H1 (cell line): ENCODE data around the gene PLSCR3. TPM values are rescaled to one million over a fixed set of nuclear protein-coding genes. Genes with fewer than 3 reads are reported as not detected.

Experiments used
- CTCF ChIA-PET: fragments of 300-600 bp; sonication (Branson Sonifier 250); formaldehyde crosslinking; loops from one replicate; lab custom pipeline; 2021; ENCODE audit not compliant: partially characterized antibody; lab: Charles Lee
- POLR2A ChIA-PET: fragments of 300-600 bp; sonication (Branson Sonifier 250); formaldehyde crosslinking; loops from one replicate; lab custom pipeline; 2021; ENCODE audit warnings: inconsistent platforms; ENCODE audit not compliant: partially characterized antibody; lab: Charles Lee
- DNase-seq, 2 experiments: peaks; one replicate each; pipeline versions ENCODE4 v3.0.0 to v3.0.0-alpha.2; 2010 to 2022; ENCODE audit warnings: low spot score in 2 of 2, low read depth in 1 of 2, mixed read lengths in 1 of 2
- FAIRE-seq: peaks from 2 replicates; lab custom pipeline; 2011; peaks lifted over from hg19 to GRCh38; lab: Jason Lieb, UNC
- H2AFZ ChIP-seq: 2 replicates; pipeline ENCODE4 v1.8.1; 2012; ENCODE audit warnings: low read length, inconsistent platforms
- H2AK5ac ChIP-seq: 2 replicates; pipeline ENCODE4 v1.6.1; 2013; ENCODE audit warnings: low read depth, low read length
- H2BK120ac ChIP-seq: replicated peaks from 2 replicates; pipeline ENCODE3; 2013; ENCODE audit warnings: low read depth, low read length, inconsistent platforms
- H2BK12ac ChIP-seq: 2 replicates; pipeline ENCODE4 v1.6.1; 2013; ENCODE audit warnings: low read depth, low read length
- H2BK15ac ChIP-seq: 2 replicates; pipeline ENCODE4 v1.6.1; 2013; ENCODE audit warnings: low read length
- H2BK20ac ChIP-seq: 2 replicates; pipeline ENCODE4 v1.6.1; 2013; ENCODE audit warnings: low read length
- H2BK5ac ChIP-seq: 2 replicates; pipeline ENCODE4 v1.6.1; 2013; ENCODE audit warnings: low read depth, low read length
- H3K14ac ChIP-seq: 2 replicates; pipeline ENCODE4 v1.6.1; 2013; ENCODE audit warnings: inconsistent platforms; ENCODE audit not compliant: insufficient read length
- H3K18ac ChIP-seq: 2 replicates; pipeline ENCODE4 v1.6.1; 2013; ENCODE audit warnings: low read length; ENCODE audit errors: extremely low read depth
- H3K23ac ChIP-seq: 2 replicates; pipeline ENCODE4 v1.6.1; 2013; ENCODE audit warnings: inconsistent platforms; ENCODE audit not compliant: insufficient read length
- H3K23me2 ChIP-seq: 2 replicates; pipeline ENCODE4 v1.6.1; 2013; ENCODE audit warnings: low read depth, low read length
- H3K27ac ChIP-seq: 2 replicates; pipeline ENCODE4 v1.6.1; 2011; ENCODE audit warnings: low read depth, low read length, inconsistent platforms
- H3K27me3 ChIP-seq, 4 experiments: replicated peaks in 1 of 4; 1 replicate in 1 of 4; 2 replicates in 3 of 4; pipeline versions ENCODE4 v1.6.1 to v1.8.1; 2011 to 2013; ENCODE audit warnings: low read length in 3 of 4, mild to moderate bottlenecking in 3 of 4, inconsistent platforms in 2 of 4, mixed read lengths in 2 of 4, moderate library complexity in 1 of 4; ENCODE audit not compliant: control insufficient read depth in 3 of 4, insufficient read depth in 3 of 4; ENCODE audit errors: extremely low read depth in 1 of 4
- H3K36me3 ChIP-seq, 4 experiments: 2 replicates each; pipeline versions ENCODE4 v1.6.1 to v1.8.1; 2011 to 2013; ENCODE audit warnings: mild to moderate bottlenecking in 4 of 4, low read length in 3 of 4, moderate library complexity in 2 of 4, control low read depth in 1 of 4, inconsistent platforms in 1 of 4; ENCODE audit not compliant: insufficient read depth in 4 of 4, control insufficient read depth in 2 of 4
- H3K4ac ChIP-seq: replicated peaks from 2 replicates; pipeline ENCODE3; 2013; ENCODE audit warnings: low read length, low read depth, mixed read lengths, inconsistent platforms; ENCODE audit not compliant: insufficient read length
- H3K4me1 ChIP-seq, 4 experiments: replicated peaks in 1 of 4; 1 replicate in 1 of 4; 2 replicates in 3 of 4; pipeline versions ENCODE4 v1.6.1 to v1.8.1; 2011 to 2013; ENCODE audit warnings: low read length in 3 of 4, inconsistent platforms in 2 of 4, mixed read lengths in 1 of 4; ENCODE audit not compliant: insufficient read depth in 4 of 4, control insufficient read depth in 3 of 4
- H3K4me2 ChIP-seq, 2 experiments: 2 replicates each; pipeline versions ENCODE4 v1.6.1 to v1.8.1; 2011 to 2013; ENCODE audit warnings: low read depth in 2 of 2, low read length in 2 of 2, control low read depth in 1 of 2, inconsistent platforms in 1 of 2, mild to moderate bottlenecking in 1 of 2; ENCODE audit not compliant: insufficient read depth in 1 of 2
- H3K4me3 ChIP-seq, 4 experiments: fragments of 200-600, 300-600 bp in 1 of 4; sonication (generic), shearing (Covaris generic), sonication (Bioruptor Twin) in 1 of 4; 2 replicates each; pipeline versions ENCODE4 v1.5.1 to v1.8.1; 2011 to 2016; ENCODE audit warnings: low read length in 4 of 4, low read depth in 3 of 4, control low read depth in 2 of 4, inconsistent platforms in 2 of 4, mild to moderate bottlenecking in 2 of 4, mixed read lengths in 1 of 4, moderate library complexity in 1 of 4; ENCODE audit not compliant: insufficient read depth in 2 of 4; ENCODE audit errors: extremely low read depth in 1 of 4
- H3K56ac ChIP-seq: replicated peaks from 2 replicates; pipeline ENCODE3; 2013; ENCODE audit warnings: low read depth, mild to moderate bottlenecking, mixed read lengths, low read length, inconsistent platforms; ENCODE audit not compliant: insufficient read length
- H3K79me1 ChIP-seq: 2 replicates; pipeline ENCODE4 v1.6.1; 2013; ENCODE audit warnings: low read depth, low read length, control low read depth
- H3K79me2 ChIP-seq, 2 experiments: 2 replicates each; pipeline versions ENCODE4 v1.6.1 to v1.8.1; 2012 to 2013; ENCODE audit warnings: low read length in 2 of 2, mild to moderate bottlenecking in 2 of 2, inconsistent platforms in 1 of 2; ENCODE audit not compliant: insufficient read depth in 2 of 2, control insufficient read depth in 1 of 2
- H3K9ac ChIP-seq, 4 experiments: replicated peaks in 1 of 4; 1 replicate in 1 of 4; 2 replicates in 3 of 4; pipeline versions ENCODE4 v1.6.1 to v1.8.1; 2011 to 2013; ENCODE audit warnings: low read depth in 3 of 4, low read length in 3 of 4, control low read depth in 2 of 4, mild to moderate bottlenecking in 2 of 4, moderate library complexity in 2 of 4, inconsistent platforms in 1 of 4; ENCODE audit errors: extremely low read depth in 1 of 4
- H3K9me3 ChIP-seq, 2 experiments: 2 replicates each; pipeline versions ENCODE4 v1.6.1 to v1.8.1; 2012 to 2013; ENCODE audit warnings: mild to moderate bottlenecking in 2 of 2, moderate library complexity in 2 of 2, control low read depth in 1 of 2, inconsistent platforms in 1 of 2, low read depth in 1 of 2, low read length in 1 of 2, mixed read lengths in 1 of 2; ENCODE audit not compliant: insufficient read depth in 2 of 2
- H4K20me1 ChIP-seq, 2 experiments: replicated peaks in 1 of 2; 2 replicates each; pipeline versions ENCODE3 to v1.8.1; 2011 to 2013; ENCODE audit warnings: inconsistent platforms in 2 of 2, low read length in 2 of 2, mild to moderate bottlenecking in 1 of 2; ENCODE audit not compliant: insufficient read depth in 2 of 2, control insufficient read depth in 1 of 2
- H4K5ac ChIP-seq: 2 replicates; pipeline ENCODE4 v1.6.1; 2013; ENCODE audit warnings: low read length, low read depth, mixed read lengths, inconsistent platforms; ENCODE audit not compliant: insufficient read length
- H4K8ac ChIP-seq: 2 replicates; pipeline ENCODE4 v1.8.0; 2013; ENCODE audit warnings: mild to moderate bottlenecking, moderate library complexity, low read length, inconsistent platforms; ENCODE audit not compliant: insufficient read depth; ENCODE audit errors: extremely low read depth
- H4K91ac ChIP-seq: replicated peaks from 2 replicates; pipeline ENCODE3; 2013; ENCODE audit warnings: low read length, mixed read lengths, inconsistent platforms; ENCODE audit not compliant: insufficient read length
- GABPA ChIP-seq: IDR thresholded peaks from 2 replicates; pipeline ENCODE4 v1.6.1; 2011; ENCODE audit warnings: mild to moderate bottlenecking, low read length, moderate library complexity, borderline replicate concordance; ENCODE audit not compliant: insufficient read depth
- MAFK ChIP-seq: IDR thresholded peaks from 2 replicates; pipeline ENCODE4 v1.6.1; 2012; ENCODE audit warnings: low read depth, mild to moderate bottlenecking, improper control_type of control experiment, low read length
- NANOG ChIP-seq: IDR thresholded peaks from 2 replicates; pipeline ENCODE4 v1.6.1; 2011; ENCODE audit warnings: low read length, low read depth, mild to moderate bottlenecking, inconsistent platforms; ENCODE audit not compliant: insufficient read depth, poor library complexity, severe bottlenecking
- SIN3A ChIP-seq, 2 experiments: IDR thresholded peaks in 1 of 2; conservative IDR thresholded peaks in 1 of 2; 2 replicates each; pipeline ENCODE4 v1.6.1; 2011 to 2012; ENCODE audit warnings: low read length in 2 of 2, improper control_type of control experiment in 1 of 2, low read depth in 1 of 2, mild to moderate bottlenecking in 1 of 2
- SIX5 ChIP-seq: IDR thresholded peaks from 2 replicates; pipeline ENCODE4 v1.6.1; 2011; ENCODE audit warnings: mild to moderate bottlenecking, low read depth, low read length
- TEAD4 ChIP-seq: IDR thresholded peaks from 2 replicates; pipeline ENCODE4 v1.6.1; 2012; ENCODE audit warnings: low read depth, low read length, inconsistent platforms, mixed read lengths
- ZNF274 ChIP-seq: IDR thresholded peaks from 2 replicates; pipeline ENCODE4 v1.7.0; 2012; ENCODE audit warnings: low read length, borderline replicate concordance; ENCODE audit errors: extremely low read depth
- WGBS, 2 experiments: shearing (Covaris generic) in 1 of 2; methylation state at CpG; one replicate each; pipeline versions ENCODE4 v1.1.6 to v1.1.7; 2013 to 2015; ENCODE audit warnings: low lambda C conversion rate in 2 of 2, mixed read lengths in 2 of 2, inconsistent platforms in 1 of 2, low coverage in 1 of 2, missing lambda C conversion rate in 1 of 2; ENCODE audit not compliant: insufficient replicate concordance in 2 of 2, insufficient coverage in 1 of 2, insufficient read length in 1 of 2; ENCODE audit errors: extremely low coverage in 1 of 2, missing lambda C conversion rate in 1 of 2; 5-methylcytosine and 5-hydroxymethylcytosine counted together
- polyA plus RNA-seq, 7 experiments: library from polyadenylated mRNA; depleted of rRNA in 3 of 7; stranded (reverse) in 5 of 7; unstranded in 2 of 7; fragments of >200 nt in 5 of 7; fragments of 200-250 nt in 2 of 7; gene quantifications; 1 replicate in 5 of 7; 2 replicates in 1 of 7; 4 replicates in 1 of 7; pipeline versions ENCODE4 v1.2.1 to v1.2.3, GENCODE V29; 2011 to 2013; ENCODE audit warnings: missing spikeins in 2 of 7, mixed read lengths in 2 of 7
- total RNA-seq: library from RNA; stranded (reverse); fragmentation: NEBNext Ultra II Directional; extraction: Animal tissue kit (Norgen Biotek cat#: 25700); gene quantifications from 2 replicates; pipeline ENCODE4 v1.2.1, GENCODE V29; 2021

Gene PLSCR3
- total and polyA plus RNA-seq, 2 of the 8 experiments (the other 6 are each of a cell fraction or from before 2014, with no cell fraction given) = 36.1 to 38.7 TPM

- peaks cover 3% of the 10 kb centered on the region; the same call in 1 of the 2 replicates for H3K79me1 ChIP-seq
- no peak overlapping the region for H2BK20ac ChIP-seq
- no peaks in the 10 kb centered on the region for H3K79me2 ChIP-seq
- peak overlapping the region; percentile 78 for H3K4me2 ChIP-seq
- no peak overlapping the region for H2BK5ac ChIP-seq
- no peak overlapping the region for H3K14ac ChIP-seq
- no peak overlapping the region for H2AK5ac ChIP-seq
- H3K23ac ChIP-seq = no peak overlapping the region
- peak overlapping the region in 1 of 4 experiments; percentile 60; a peak in 4 of 8 replicates for H3K4me3 ChIP-seq
- CTCF ChIA-PET = interaction anchor here (0.8 to 4.0 kb wide), 8 partner anchors 10 to 119 kb away, joined by 3 to 21 read pairs (median 7); partner anchors contain the start of genes PLSCR3 and TMEM95
- no peak overlapping the region; the same call in 1 of the 2 replicates for H2BK12ac ChIP-seq
- H2BK120ac ChIP-seq = no peak overlapping the region
- H4K5ac ChIP-seq = no peak overlapping the region
- peaks cover 0 to 39% (median 29%) of the 10 kb centered on the region in 4 experiments; a peak in 6 of 7 replicates for H3K27me3 ChIP-seq
- POLR2A ChIA-PET = interaction anchor here (0.7 to 3.7 kb wide), 12 partner anchors 10 to 100 kb away, joined by 3 to 16 read pairs (median 4); partner anchors contain the start of genes PLSCR3 and ZBTB4
- H3K9ac ChIP-seq = no peak overlapping the region
- H3K27ac ChIP-seq = no peak overlapping the region
- peaks cover 0 to 10% of the 10 kb centered on the region in 2 experiments for H4K20me1 ChIP-seq
- H3K23me2 ChIP-seq = peaks cover 12% of the 10 kb centered on the region; the same call in 1 of the 2 replicates
- H4K91ac ChIP-seq = no peak overlapping the region
- peaks cover 0 to 2% (median 0%) of the 10 kb centered on the region in 4 experiments; a peak in 1 of 8 replicates for H3K36me3 ChIP-seq
- peak overlapping the region; percentile 96; the same call in 1 of the 2 replicates for H2BK15ac ChIP-seq
- 95% methylated on average over 9 of the region's 11 CpGs; no CpG with 5 or more reads in 1 of the 2 experiments for WGBS, 2 experiments
- H2AFZ ChIP-seq = no peak overlapping the region
- peak overlapping the region; percentile 45; the same call in 1 of the 2 replicates for H4K8ac ChIP-seq
- H3K56ac ChIP-seq = no peak overlapping the region
- H3K9me3 ChIP-seq = peaks cover 0 to 7% of the 10 kb centered on the region in 2 experiments; a peak in 1 of 4 replicates
- TF ChIP-seq SIN3A (conservative IDR thresholded peaks at IDR 0.05 in 1 of 2, IDR thresholded peaks at IDR 0.05 in 1 of 2; ENCODE audit: low read depth in 1 of 2, low read length in 2 of 2) (no peak), NANOG (no peak), TEAD4 (no peak), ZNF274 (no peak), GABPA (no peak), MAFK (no peak), SIX5 (no peak)
- TF ChIP-seq, all 59 proteins: peak for 0
- Histone ChIP-seq H3K4ac (peak overlapping the region; percentile 27), H3K18ac (no peak overlapping the region), H3K4me1 (peaks cover 0 to 17% (median 10%) of the 10 kb centered on the region in 4 experiments; a peak in 6 of 7 replicates)
- FAIRE-seq (no peak), DNase-seq (no peak)
Observed at GRCh38 chr17:7383371-7383741, 11.0 kb downstream of the PLSCR3 start.
